Lung microvascular endothelial cell (primary cell): Measurements from ENCODE around the gene GRB10. TPM values are rescaled to one million over a fixed set of nuclear protein-coding genes. Genes with fewer than 3 reads are reported as not detected.

Experiments
- DNase-seq, 2 donors: peaks; one replicate each; pipeline versions ENCODE4 v3.0.0 to v3.0.0-alpha.2; 2010; ENCODE audit warnings: low read depth in 2 of 2
- total RNA-seq: library from RNA; depleted of rRNA; stranded (reverse); fragments of >200 nt; gene quantifications from 2 replicates; pipeline ENCODE4 v1.2.1, GENCODE V29; 2014

The GRB10 gene
- total RNA-seq, 1 donor from 2014 or later, result 59.9 TPM

- DNase-seq, result peak in 1 of 2 donors; percentile 36
Measured at GRCh38 chr7:50721661-50722259, 60.9 kb downstream of the GRB10 start.

- peak; percentile 46 to 86 for DNase-seq
Measured at GRCh38 chr7:50721160-50721559, 61.5 kb downstream of the GRB10 start.

GRCh38 chr7:50720295-50720694, 62.4 kb downstream of the GRB10 start:
- no peak for DNase-seq

- no peak for DNase-seq
Measured at GRCh38 chr7:50718876-50719275, 63.8 kb downstream of the GRB10 start.

- peak in 1 of 2 donors; percentile 20 for DNase-seq
Measured at GRCh38 chr7:50718311-50718710, 64.4 kb downstream of the GRB10 start.

GRCh38 chr7:50717181-50717580, 65.5 kb downstream of the GRB10 start:
- no peak for DNase-seq

GRCh38 chr7:50714857-50715256, 67.8 kb downstream of the GRB10 start:
- DNase-seq, result no peak

- DNase-seq, result no peak
Measured at GRCh38 chr7:50713123-50713965, 69.4 kb downstream of the GRB10 start.

GRCh38 chr7:50712252-50713122, 70.2 kb downstream of the GRB10 start:
- DNase-seq, result no peak

- DNase-seq, result no peak
Measured at GRCh38 chr7:50711271-50712175, 71.2 kb downstream of the GRB10 start.

- no peak for DNase-seq
Measured at GRCh38 chr7:50710441-50711154, 72.1 kb downstream of the GRB10 start.

- no peak for DNase-seq
Measured at GRCh38 chr7:50709151-50709550, 73.5 kb downstream of the GRB10 start.

GRCh38 chr7:50707236-50708006, 75.3 kb downstream of the GRB10 start:
- DNase-seq, result peak in 1 of 2 donors; percentile 22

- DNase-seq, result no peak
Measured at GRCh38 chr7:50706469-50706937, 76.2 kb downstream of the GRB10 start.

GRCh38 chr7:50704844-50705243, 77.9 kb downstream of the GRB10 start:
- DNase-seq, result no peak

GRCh38 chr7:50703654-50704053, 79.0 kb downstream of the GRB10 start:
- DNase-seq, result no peak

- no peak for DNase-seq
Measured at GRCh38 chr7:50699143-50699542, 83.6 kb downstream of the GRB10 start.

- no peak for DNase-seq
Measured at GRCh38 chr7:50697748-50698147, 84.9 kb downstream of the GRB10 start.

- DNase-seq, result peak; percentile 30 to 50
Measured at GRCh38 chr7:50696810-50697582, 85.7 kb downstream of the GRB10 start.
